Kidney (tissue), 14 donors: ENCODE measurements around the gene FKBP2. TPM values are rescaled to one million over a fixed set of nuclear protein-coding genes. Genes with fewer than 3 reads are reported as not detected.

ENCODE experiments used
- DNase-seq, 5 donors: peaks; one replicate each; pipeline ENCODE4 v3.0.0-alpha.2; 2013 to 2020
- FAIRE-seq: peaks from 2 replicates; lab custom pipeline; 2012; peaks lifted over from hg19 to GRCh38; lab: Jason Lieb, UNC
- H3K27ac ChIP-seq, 2 donors: one replicate each; pipeline ENCODE4 v1.7.0; 2013; ENCODE audit warnings: low read depth in 2 of 2, low read length in 2 of 2, inconsistent platforms in 1 of 2
- H3K27me3 ChIP-seq: one replicate; pipeline ENCODE4 v1.7.1; 2013; ENCODE audit warnings: low read length, inconsistent platforms; ENCODE audit not compliant: control insufficient read depth, insufficient read depth
- H3K36me3 ChIP-seq, 3 donors: one replicate each; pipeline versions ENCODE4 v1.7.0 to v1.7.1; 2013; ENCODE audit warnings: low read length in 3 of 3, control low read depth in 1 of 3, inconsistent platforms in 1 of 3; ENCODE audit not compliant: insufficient read depth in 3 of 3, control insufficient read depth in 2 of 3
- H3K4me1 ChIP-seq, 3 donors: one replicate each; pipeline versions ENCODE4 v1.7.0 to v1.7.1; 2013; ENCODE audit warnings: low read length in 3 of 3, inconsistent platforms in 1 of 3, low read depth in 1 of 3; ENCODE audit not compliant: control insufficient read depth in 2 of 3, insufficient read depth in 2 of 3
- H3K4me3 ChIP-seq, 3 donors: one replicate each; pipeline versions ENCODE4 v1.7.0 to v1.8.1; 2013; ENCODE audit warnings: low read length in 3 of 3, control low read depth in 1 of 3, inconsistent platforms in 1 of 3
- H3K9ac ChIP-seq, 3 donors: one replicate each; pipeline versions ENCODE4 v1.7.0 to v1.7.1; 2013; ENCODE audit warnings: low read length in 3 of 3, control low read depth in 1 of 3, inconsistent platforms in 1 of 3
- H3K9me3 ChIP-seq, 3 donors: one replicate each; pipeline versions ENCODE4 v1.7.0 to v1.7.1; 2013; ENCODE audit warnings: low read length in 3 of 3, control low read depth in 1 of 3, inconsistent platforms in 1 of 3; ENCODE audit not compliant: control insufficient read depth in 2 of 3, insufficient read depth in 1 of 3
- intact Hi-C: fragments of 100-400 bp; cut with DNase I; formaldehyde crosslinking; loops from one replicate; pipeline ENCODE4 v1.11.1; 2022
- polyA plus RNA-seq: library from polyadenylated mRNA; stranded (reverse); fragments of 350-450 nt; fragmentation: Illumina TruSeq; extraction: RNeasy Lipid Tissue Mini Kit (QIAGEN cat#74804); gene quantifications from one replicate; pipeline ENCODE4 v1.2.3, GENCODE V29; 2014; ENCODE audit warnings: low read depth, low replicate concordance; ENCODE audit not compliant: insufficient read depth
- total RNA-seq: library from RNA; stranded (reverse); fragmentation: NEBNext Ultra II Directional; extraction: Animal tissue kit (Norgen Biotek cat#: 25700); gene quantifications from one replicate; pipeline ENCODE4 v1.2.1, GENCODE V29; 2021
- TF ChIP-seq, protein P1 (sequence below): IDR thresholded peaks from 3 replicates; pipeline ENCODE4 v1.5.1; 2012; ENCODE audit warnings: mild to moderate bottlenecking, moderate library complexity, borderline replicate concordance; ENCODE audit not compliant: insufficient read depth; ENCODE audit errors: extremely low read depth
- donor health status: control.
- donor health status: control.
- donor health status: control.
- donor health status: control.
- donor health status: control.
- donor health status: DM: yes; HTN: yes; CAD: no.
- donor health status: Normal renal cell carcinoma (clear cell type).

Gene FKBP2
- total and polyA plus RNA-seq, 2 donors from 2014 or later: 76.0 to 411 TPM

DNA sequence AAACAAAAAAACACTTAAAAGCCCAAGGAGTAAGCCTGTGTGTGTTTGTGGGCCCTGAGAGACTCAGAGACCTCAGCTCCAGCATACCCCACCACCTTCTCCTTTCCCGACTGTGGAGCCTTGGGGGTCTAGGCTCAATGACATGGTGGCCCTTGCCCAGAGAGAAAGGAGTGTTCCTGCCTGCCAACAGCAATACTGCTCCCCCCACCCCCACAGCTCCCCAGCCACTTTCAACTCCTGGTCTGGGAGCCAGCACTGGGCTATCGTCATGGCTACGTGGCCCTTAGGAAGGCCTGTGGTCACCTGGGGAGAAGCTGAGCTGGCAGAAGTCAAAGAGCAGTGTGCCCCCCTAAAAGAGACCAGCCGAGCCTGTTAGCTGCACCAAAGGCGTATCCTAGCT, 3.2 kb downstream of the FKBP2 start:
- no peaks in the 10 kb centered on the region for H3K9me3 ChIP-seq
- no peak overlapping the region for H3K27ac ChIP-seq
- FAIRE-seq (no peak), DNase-seq (no peak)
- H3K27me3 ChIP-seq: no peaks in the 10 kb centered on the region
- intact Hi-C loops: no loop called here
- H3K36me3 ChIP-seq: peaks cover 0 to 9% (median 4%) of the 10 kb centered on the region in 3 donors
- H3K9ac ChIP-seq: no peak overlapping the region
- no peak overlapping the region for H3K4me3 ChIP-seq
- H3K4me1 ChIP-seq: peaks cover 0 to 40% (median 12%) of the 10 kb centered on the region in 3 donors
- TF ChIP-seq, protein P1, sequence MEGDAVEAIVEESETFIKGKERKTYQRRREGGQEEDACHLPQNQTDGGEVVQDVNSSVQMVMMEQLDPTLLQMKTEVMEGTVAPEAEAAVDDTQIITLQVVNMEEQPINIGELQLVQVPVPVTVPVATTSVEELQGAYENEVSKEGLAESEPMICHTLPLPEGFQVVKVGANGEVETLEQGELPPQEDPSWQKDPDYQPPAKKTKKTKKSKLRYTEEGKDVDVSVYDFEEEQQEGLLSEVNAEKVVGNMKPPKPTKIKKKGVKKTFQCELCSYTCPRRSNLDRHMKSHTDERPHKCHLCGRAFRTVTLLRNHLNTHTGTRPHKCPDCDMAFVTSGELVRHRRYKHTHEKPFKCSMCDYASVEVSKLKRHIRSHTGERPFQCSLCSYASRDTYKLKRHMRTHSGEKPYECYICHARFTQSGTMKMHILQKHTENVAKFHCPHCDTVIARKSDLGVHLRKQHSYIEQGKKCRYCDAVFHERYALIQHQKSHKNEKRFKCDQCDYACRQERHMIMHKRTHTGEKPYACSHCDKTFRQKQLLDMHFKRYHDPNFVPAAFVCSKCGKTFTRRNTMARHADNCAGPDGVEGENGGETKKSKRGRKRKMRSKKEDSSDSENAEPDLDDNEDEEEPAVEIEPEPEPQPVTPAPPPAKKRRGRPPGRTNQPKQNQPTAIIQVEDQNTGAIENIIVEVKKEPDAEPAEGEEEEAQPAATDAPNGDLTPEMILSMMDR: no peak

DNA sequence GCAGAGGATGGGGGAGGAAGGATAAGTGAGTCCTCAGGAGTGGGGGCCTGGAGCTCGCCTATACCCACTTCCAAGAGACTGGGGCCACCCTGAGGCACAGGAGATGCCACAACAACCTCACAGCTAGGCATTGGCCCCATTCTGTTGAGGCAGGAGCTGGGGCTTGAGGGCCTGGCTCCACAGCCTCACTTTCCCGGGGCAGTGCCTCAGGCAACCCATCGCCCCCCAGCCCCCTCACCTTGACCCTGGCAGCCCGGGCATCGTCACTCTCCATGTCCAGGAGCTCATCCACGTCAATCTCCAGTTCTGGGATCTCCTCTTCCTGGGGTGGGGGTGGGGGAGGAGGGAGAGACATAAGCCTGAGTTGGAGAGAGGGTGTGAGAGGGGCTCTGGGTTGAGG, 4.1 kb downstream of the FKBP2 start:
- H3K4me1 ChIP-seq: peaks cover 0 to 36% (median 9%) of the 10 kb centered on the region in 3 donors
- H3K9ac ChIP-seq: peak overlapping the region in 1 of 3 donors; percentile 80

DNA sequence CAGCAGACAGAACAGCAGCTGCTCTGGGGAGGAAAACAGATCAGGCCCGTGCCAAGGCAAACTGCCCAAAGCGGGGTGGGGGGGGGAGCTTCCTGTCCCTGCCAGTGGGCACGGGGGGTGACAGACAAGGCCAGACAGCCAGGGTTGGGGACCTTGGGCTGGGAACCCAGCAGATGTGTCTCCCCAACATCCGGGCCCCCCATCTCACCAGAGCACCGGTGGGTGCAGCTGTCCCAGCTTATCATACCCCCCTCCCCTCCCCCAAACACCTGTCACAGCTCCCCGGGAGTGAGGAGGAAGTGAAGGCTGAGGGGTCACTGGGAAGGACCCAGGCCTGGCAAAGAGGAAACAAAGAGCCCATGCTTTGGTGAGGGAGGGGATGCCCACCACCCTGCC, 4.5 kb downstream of the FKBP2 start:
- Histone ChIP-seq H3K27ac (peak overlapping the region; percentile 66 to 86), H3K36me3 (peaks cover 0 to 9% (median 4%) of the 10 kb centered on the region in 3 donors), H3K9ac (peak overlapping the region in 2 of 3 donors; percentile 65 to 80), H3K27me3 (no peaks in the 10 kb centered on the region), H3K4me3 (peak overlapping the region; percentile 62 to 77 (median 64)), H3K9me3 (no peaks in the 10 kb centered on the region), H3K4me1 (peaks cover 0 to 31% (median 5%) of the 10 kb centered on the region in 3 donors)
- peak in 1 of 5 donors; percentile 81 for DNase-seq
- intact Hi-C loops: no loop called here
- TF ChIP-seq, protein P1: no peak
- FAIRE-seq: no peak

More for the DNA sequence above, 4.1 kb downstream of the FKBP2 start:
- Histone ChIP-seq H3K27me3 (no peaks in the 10 kb centered on the region), H3K9me3 (no peaks in the 10 kb centered on the region), H3K36me3 (peaks cover 0 to 9% (median 4%) of the 10 kb centered on the region in 3 donors), H3K27ac (peak overlapping the region; percentile 66 to 86), H3K4me3 (peak overlapping the region in 1 of 3 donors; percentile 62)
- DNase-seq: no peak
- TF ChIP-seq, protein P1: no peak
- FAIRE-seq: no peak
- intact Hi-C loops: no loop called here
